ENCODE data around the gene THRAP3.
"Not testable (repeated sequence)": the region's sequence is repeated elsewhere in the genome, so short reads cannot be mapped to it uniquely, and the experiment has no call there.

THRAP3 gene

DNA sequence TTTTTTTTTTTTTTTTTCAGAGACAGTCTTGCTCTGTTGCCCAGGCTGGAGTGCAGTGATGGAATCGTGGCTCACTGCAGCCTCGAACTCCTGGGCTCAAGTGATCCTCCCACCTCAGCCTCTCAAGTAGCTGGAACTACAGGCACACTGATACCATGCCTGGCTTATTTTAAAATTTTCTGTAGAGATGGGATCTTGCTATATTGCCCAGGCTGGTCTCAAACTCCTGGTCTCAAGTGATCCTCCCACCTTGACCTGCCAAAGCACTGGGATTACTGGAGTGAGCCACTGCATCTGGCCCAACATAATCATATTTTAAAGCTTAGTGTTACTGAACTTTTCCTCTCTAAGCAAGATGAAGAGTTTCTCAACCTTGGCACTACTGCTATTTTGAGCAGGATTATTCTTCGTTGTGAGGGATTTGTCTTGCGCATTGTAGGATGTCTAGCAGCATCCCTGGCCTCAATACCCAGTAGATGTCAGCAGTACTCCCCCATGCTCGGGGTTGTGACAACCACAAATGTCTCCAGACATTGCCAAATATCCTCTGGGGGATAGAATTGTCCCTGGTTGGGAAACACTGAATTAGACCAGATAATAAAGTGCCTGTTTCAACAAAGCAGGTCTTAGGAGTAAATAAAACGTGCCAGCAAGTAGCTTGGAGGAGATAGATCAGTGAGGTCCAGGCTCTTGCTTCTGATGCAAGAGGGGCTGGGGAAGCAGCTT lies 15.1 kb upstream of the THRAP3 start:
- no peak for TF ChIP-seq ZFX (IDR thresholded peaks at IDR 0.05; ENCODE audit: borderline replicate concordance)
- TF ChIP-seq, protein P1, sequence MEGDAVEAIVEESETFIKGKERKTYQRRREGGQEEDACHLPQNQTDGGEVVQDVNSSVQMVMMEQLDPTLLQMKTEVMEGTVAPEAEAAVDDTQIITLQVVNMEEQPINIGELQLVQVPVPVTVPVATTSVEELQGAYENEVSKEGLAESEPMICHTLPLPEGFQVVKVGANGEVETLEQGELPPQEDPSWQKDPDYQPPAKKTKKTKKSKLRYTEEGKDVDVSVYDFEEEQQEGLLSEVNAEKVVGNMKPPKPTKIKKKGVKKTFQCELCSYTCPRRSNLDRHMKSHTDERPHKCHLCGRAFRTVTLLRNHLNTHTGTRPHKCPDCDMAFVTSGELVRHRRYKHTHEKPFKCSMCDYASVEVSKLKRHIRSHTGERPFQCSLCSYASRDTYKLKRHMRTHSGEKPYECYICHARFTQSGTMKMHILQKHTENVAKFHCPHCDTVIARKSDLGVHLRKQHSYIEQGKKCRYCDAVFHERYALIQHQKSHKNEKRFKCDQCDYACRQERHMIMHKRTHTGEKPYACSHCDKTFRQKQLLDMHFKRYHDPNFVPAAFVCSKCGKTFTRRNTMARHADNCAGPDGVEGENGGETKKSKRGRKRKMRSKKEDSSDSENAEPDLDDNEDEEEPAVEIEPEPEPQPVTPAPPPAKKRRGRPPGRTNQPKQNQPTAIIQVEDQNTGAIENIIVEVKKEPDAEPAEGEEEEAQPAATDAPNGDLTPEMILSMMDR (IDR thresholded peaks at IDR 0.05), result no peak
- no peak overlapping the region for H3K27ac ChIP-seq

- TF ChIP-seq ZFX (IDR thresholded peaks at IDR 0.05; ENCODE audit: borderline replicate concordance), result no peak
- TF ChIP-seq, protein P1 (IDR thresholded peaks at IDR 0.05), result no peak
Measured at GRCh38 chr1:36211307-36211706, 12.9 kb upstream of the THRAP3 start.

GRCh38 chr1:36211841-36212240 lies 12.4 kb upstream of the THRAP3 start:
- no peak for TF ChIP-seq ZFX (IDR thresholded peaks at IDR 0.05; ENCODE audit: borderline replicate concordance)
- TF ChIP-seq, protein P1 (IDR thresholded peaks at IDR 0.05), result no peak
- H3K27ac ChIP-seq, result no peak overlapping the region

More at GRCh38 chr1:36211307-36211706, 12.9 kb upstream of the THRAP3 start:
- H3K27ac ChIP-seq, result no peak overlapping the region

DNA sequence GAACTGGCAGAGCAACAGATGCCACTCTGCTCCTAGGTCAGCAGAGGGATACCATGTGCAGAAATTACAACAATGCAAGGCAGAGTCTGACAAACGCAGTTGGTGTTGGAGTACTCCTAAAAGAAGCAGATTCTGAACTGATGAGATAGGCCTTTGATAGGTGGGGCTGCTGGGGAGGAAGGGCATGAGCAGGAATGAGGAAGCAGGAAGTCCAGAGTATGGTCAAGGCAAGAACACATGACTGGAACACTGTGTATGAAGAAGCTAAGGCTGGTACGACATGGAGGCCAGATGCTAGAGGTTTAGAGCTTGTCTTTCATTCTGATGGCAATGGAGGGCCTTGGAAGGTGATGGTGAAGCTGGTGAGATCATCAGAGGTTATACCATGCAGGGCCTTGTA lies 11.5 kb upstream of the THRAP3 start:
- TF ChIP-seq ZFX (IDR thresholded peaks at IDR 0.05; ENCODE audit: borderline replicate concordance), result no peak
- TF ChIP-seq, protein P1 (IDR thresholded peaks at IDR 0.05), result no peak
- no peak overlapping the region for H3K27ac ChIP-seq

GRCh38 chr1:36217670-36218069 lies 6.6 kb upstream of the THRAP3 start:
- no peak for TF ChIP-seq ZFX (IDR thresholded peaks at IDR 0.05; ENCODE audit: borderline replicate concordance)
- TF ChIP-seq, protein P1 (IDR thresholded peaks at IDR 0.05), result peak; percentile 34; the same call in 1 of the 2 replicates
- H3K27ac ChIP-seq, result no peak overlapping the region

- H3K27ac ChIP-seq, result not testable (repeated sequence)
Measured at GRCh38 chr1:36221901-36222300, 2.3 kb upstream of the THRAP3 start.

DNA sequence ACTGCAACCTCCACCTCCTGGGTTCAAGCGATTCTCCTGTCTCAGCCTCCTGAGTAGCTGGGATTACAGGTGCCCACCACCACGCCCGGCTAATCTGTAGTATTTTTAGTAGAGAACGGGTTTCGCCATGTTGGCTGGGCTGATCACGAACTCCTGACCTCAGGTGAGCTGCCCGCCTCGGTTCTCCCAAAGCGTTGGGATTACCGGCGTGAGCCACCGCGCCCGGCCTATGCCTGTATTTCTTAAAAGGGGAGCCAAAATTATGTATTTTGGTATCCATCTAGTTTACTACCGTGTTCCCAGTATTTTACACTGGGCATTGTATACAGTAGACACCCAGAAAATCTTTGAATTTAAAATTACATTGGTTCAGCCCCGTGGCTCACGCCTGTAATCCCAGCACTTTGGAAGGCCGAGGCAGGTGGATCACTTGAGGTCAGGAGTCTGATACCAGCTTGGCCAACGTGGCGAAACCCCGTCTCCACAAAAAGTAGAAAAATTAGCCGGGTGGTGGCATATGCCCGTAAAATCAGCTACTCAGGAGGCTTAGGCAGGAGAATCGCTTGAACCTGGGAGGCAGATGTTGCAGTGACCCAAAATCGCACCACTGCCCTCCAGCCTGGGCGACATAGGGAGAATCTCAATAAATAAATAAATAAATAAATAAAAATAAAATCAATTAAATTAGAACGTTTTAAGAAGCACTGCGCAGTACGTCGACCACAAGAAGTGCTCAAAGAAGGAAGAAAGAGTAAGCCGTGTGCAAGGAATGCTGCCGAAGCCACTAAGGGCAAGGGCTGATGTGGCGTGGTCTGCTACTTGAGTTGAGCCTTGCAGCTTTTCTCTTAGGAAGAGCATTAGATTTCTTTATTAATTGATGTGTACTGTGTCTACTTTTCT lies 1.5 kb upstream of the THRAP3 start:
- TF ChIP-seq, protein P1 (IDR thresholded peaks at IDR 0.05), result no peak
- TF ChIP-seq ZFX (IDR thresholded peaks at IDR 0.05; ENCODE audit: borderline replicate concordance), result no peak
- peak overlapping the region; percentile 91 for H3K27ac ChIP-seq

Measured in 22Rv1 (cell line).